ENCODE results near the gene SPAG6.

- no peak for TF ChIP-seq POLR2A (IDR thresholded peaks at IDR 0.05; ENCODE audit: low read depth, low read length)
- TF ChIP-seq POLR2AphosphoS5 (IDR thresholded peaks at IDR 0.05; ENCODE audit: low read depth, low read length), result no peak
Observed at GRCh38 chr10:22429146-22429545, 83.8 kb downstream of the SPAG6 start.
